HG02798 (cell line): Measurements from ENCODE around the gene NT5C.

Source experiments
- ATAC-seq: cut with Tn5 transposase; IDR thresholded peaks from one replicate; pipeline ENCODE4 v1.9.1; 2021; ENCODE audit warnings: mild to moderate bottlenecking; ENCODE audit not compliant: unreplicated experiment, poor library complexity

NT5C gene

DNA sequence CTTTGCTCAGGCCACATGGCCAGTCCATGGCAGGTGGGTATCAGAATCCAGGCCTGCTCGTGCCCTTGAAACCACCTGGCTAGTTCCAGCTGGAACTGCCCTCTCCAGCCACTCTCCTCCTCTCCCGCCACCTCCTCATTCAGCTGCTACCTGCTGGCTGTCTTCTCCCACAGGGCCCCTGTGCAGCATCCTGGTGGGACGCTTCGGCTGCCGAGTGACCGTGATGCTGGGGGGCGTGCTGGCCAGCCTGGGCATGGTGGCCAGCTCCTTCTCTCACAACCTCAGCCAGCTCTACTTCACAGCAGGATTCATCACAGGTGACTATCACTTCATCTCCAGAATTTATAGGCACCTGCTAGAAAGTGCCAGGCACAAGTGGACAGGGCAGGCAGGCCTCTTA, 33.7 kb downstream of the NT5C start:
- ATAC-seq, result no peak

DNA sequence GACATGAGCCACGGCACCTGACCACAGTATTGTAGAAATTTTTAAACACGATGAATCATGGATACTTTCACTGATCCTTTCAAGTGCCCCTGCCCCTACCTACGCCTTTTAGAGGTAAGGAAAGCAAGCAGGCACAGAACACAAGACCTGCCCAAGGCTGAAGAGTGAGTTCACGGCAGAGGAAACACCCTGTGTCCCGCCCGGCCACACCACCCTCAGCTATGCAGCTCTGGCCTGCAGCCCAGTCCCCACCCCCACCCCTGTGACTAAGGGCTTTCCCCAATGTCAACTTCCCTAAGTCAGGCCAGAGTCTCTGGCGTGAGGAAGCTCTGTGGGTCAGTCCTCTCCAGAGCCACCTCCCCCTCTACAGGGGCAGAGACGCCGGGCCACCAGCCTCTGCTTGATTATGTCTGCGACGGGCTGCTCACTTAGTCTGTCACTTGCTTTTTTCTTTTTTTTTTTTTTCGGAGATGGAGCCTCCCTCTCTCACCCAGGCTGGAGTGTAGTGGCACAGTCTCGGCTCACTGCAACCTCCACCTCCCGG, 35.4 kb downstream of the NT5C start:
- ATAC-seq, result no peak

DNA sequence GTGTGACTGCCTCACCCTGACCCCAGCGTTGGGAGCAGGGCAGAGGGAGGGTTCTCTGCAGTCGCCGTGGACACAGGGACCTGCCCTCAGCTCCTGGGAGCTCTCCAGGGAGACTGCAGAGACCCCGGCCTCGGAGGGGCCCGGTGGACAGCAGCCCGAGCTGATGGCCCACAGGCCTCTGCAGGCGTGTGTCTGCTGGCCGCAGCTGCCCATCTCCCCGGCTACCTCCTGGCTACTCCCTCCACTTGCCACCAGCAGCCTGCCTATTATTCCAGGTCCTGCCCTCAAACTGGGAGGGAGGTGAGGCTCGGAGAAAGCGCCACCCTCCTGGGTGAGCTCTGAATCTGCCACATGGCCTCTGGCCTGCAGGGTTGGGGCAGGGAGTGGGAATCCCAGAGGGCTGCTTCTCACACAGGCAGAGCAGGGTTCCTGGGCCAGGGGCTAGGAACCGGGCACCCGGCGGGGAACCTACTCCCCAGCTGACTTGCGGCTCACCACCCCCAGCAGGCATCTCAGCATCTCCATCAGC, 36.6 kb downstream of the NT5C start:
- ATAC-seq, result no peak

DNA sequence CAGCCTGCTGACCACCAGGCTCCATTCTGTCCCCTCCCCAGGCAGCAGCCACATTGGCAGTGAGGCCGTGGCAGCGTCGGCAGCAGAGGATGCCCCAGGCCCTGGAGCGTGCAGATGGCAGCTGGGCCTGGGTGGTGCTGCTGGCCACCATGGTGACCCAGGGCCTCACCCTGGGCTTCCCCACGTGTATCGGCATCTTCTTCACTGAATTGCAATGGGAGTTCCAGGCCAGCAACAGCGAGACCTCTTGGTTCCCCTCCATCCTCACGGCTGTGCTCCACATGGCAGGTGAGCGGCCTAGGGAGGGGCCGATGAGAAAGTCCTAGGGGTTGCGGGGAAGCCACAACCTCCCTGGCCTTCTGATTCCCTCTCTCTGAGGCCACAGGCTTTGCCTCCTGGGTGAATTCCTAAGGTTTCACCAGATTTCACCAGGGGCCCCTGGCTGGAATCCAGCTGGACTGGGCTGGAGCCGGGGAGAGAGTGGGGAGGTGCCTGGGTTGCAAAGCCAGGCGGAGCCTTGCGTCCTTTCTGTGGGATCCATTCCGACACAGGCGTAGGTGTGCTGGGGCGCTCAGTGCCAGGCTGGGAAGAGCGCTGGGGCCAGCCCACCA, 37.9 kb downstream of the NT5C start:
- ATAC-seq, result no peak

DNA sequence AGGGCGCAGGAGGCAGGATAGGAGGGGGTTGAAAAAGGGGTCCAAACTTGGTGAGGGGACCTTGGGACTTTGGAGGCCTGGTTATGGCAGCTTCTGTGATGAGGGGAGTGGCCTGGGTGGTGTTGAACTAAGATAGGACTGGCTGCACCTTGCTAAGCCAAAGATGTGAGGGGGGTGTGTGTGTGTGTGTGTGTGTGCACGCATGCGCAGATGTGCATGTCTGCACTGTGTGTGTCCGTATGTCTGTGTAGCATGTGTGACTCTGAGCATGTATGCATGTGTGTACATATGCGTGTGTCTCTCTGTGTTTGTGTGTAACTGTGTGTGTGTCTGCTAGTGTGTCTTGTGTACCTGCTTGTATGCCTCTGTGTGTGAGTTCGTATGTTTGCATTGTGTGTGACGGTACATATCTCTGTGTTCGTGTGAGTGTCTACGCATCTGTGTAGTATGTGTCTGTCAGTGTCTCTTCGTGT, 39.7 kb downstream of the NT5C start:
- no peak for ATAC-seq

DNA sequence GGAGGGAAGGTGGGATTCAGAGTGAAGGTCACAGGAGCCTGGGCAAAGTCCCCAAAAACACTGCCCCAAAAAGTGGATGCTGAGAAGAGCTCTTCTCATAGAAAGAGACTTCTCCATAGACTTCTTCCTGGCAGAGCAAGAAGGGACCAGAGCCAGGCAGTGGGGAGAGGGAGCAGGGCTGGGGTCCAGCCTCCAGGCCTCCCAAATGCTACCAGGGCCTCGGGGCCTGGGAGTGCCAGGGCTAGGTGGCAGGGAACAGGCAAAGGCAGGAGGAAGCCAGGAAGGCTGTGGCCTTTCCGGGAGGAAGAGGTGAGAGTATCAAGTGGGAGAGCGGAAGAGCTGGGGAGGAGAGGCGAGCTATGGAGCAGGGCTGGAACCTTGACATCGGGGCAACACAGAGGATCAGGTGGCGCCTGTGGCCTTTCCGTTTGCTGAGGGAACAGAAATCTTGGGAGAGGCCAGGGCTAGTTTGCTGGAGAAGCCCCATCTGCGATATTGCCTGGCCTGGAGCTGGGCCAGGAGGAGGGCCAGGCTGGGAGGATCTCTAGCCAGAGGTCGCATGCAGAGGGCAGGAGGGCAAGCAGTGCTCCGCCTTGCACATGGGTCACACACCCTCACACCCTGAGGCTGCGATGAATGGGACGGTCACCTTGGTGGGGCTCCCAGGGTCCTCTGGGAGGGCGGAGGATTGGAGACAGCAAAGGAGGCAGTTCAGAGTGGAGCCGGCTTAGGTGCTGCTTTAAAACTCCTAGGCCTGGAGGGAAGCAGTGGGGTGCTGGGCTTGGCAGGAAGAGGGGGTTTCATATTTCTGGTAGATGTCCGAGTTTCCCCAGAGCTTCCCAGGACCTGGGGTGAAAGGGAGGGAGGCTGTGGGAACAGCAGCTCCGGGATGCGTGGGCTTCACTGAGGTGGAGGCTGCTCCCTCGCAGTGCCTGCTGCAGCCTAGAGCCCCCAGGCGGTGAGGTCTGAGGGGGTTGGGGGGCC, 40.4 kb downstream of the NT5C start:
- ATAC-seq, result no peak

DNA sequence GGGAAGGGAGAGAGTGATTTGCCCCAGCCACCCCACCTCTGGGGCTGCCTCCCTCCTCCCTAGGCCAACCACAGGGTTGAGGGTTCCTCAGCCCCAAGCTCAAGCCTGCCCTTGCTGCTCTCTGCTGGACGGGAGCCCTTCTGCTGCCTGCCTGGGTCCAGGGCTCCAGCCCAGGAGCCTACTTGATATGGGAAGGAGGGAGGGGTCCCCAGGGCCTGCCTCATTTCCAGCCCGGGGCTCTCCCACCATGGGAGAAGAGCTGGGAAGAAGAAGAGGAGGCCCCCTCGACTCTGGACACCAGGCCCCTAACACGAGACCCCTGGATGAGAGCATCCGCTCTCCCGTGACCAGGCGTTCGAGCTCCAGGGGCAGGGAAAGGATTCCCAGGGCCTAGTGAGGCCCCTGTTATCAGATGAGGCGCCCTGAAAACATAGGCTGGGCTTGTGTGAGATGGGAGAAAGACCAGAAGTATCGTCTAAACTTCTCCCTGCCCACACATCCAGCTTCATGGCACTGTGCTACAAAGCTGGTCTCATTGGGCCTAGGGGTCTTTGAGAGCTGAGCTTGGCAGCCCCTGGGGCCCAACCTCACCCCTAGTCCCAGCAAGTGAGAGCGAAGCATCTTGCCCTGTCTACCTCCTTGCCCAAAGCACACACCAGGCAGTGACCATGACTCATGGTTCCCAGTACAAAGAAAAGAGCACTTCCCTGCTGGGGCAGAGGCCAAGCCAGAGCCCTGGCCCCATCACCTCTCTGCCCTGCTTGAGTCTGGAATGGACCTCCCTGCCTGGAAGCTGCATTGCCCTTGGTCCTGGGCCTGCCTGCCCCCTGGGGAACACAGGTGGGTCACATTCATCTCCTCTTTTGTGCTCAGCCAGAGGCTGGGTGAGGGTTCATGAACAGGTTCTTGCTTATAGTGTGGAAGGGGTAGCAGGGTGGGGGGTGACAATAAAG, 42.8 kb downstream of the NT5C start:
- ATAC-seq, result no peak

DNA sequence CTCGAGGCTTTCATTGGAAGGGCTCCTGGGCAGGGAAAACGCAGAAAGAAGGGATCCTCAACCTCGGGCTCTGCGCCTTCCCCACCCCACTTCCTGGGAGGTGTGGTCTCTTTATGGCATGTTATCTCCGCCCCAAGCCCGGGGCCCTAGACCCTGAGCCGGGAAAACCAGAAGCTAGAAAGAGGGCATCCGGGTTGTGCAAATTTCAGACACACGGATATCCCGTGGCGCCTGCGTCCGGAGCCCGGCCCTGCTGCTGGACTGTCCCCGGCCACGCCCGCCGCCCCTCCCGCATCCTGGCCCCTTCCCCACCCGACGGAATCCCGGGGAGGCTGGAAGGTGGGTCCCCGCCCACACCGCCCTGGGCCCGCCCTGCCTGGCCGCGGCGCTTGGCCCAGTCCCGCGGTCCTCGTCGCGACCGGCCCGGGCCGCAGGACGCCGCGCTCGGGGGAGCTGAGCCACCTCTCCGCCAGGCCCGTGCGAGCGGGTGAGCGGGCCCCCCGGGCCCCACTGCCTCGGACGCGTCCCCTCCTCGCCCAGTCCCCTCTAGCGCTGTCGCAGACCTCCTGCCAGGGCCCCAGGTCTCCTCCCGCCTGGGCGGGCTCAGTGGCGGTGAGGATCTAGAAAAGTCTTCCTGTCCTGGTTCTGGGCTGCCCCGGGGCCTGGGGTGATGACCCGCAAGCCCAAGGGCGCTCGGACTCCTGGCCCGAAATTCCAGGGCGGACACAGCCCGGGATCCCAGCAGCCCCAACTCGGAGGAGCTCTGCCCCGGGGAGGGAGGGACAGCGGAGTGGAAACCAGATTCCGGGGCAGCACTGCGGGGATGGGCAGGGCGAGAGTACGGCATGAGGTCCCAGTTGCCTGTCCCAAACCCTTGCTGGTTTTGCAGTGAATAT, 43.7 kb downstream of the NT5C start, which contains the start of gene SLC16A5:
Gene SLC16A5, plus strand, starts transcription at position 397 of the 896 bp plus-strand sequence. CDS start 5,683 bp downstream, outside the sequence.
- peak; percentile 56 for ATAC-seq

DNA sequence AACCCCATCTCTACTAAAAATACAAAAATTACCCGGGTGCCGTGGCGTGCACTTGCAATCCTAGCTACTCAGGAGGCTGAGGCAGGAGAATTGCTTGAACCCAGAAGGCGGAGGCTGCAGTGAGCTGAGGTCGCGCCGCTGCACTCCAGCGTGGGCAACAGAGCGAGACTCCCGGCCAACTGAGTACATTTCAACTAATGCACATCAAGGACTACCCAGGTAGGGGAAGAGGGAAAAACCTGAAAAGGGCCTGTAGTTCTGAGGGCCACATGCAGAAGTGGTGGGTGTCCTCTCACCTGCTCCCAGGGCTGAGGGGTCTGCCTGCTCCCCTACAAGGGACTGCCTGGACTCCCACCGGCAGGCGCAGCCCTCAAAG, 44.4 kb downstream of the NT5C start:
- no peak for ATAC-seq

DNA sequence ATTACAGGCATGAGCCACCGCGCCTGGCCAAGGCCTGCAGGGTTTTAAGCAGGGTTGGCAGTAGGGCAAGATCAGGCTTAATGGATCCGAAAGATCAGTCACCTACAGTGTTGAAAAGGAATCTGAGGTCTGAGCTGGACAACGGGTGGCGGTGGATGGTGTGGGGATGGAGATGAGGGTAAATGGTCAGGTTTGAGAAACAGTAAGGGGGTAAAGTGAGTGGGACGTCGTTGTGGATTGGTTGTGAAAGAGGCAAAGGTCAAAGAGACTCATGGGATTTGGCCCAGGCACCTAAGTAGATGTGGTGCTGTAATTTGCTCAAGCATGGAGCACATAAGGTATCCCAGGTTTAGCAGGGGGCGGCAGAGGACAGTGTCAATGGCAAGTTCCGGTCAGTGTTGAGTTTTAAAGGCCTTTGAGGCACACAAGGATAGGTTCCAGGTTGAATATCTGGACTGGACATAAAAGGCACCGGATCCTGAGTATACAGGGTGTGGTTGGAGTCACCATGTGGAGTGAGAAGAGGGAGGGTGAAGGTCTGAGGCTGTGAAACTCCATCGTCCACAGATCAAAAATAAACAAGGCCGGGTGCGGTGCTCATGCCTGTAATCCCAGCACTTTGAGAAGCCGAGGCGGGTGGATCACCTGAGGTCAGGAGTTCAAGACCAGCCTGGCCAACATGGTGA, 44.9 kb downstream of the NT5C start:
- ATAC-seq, result no peak

DNA sequence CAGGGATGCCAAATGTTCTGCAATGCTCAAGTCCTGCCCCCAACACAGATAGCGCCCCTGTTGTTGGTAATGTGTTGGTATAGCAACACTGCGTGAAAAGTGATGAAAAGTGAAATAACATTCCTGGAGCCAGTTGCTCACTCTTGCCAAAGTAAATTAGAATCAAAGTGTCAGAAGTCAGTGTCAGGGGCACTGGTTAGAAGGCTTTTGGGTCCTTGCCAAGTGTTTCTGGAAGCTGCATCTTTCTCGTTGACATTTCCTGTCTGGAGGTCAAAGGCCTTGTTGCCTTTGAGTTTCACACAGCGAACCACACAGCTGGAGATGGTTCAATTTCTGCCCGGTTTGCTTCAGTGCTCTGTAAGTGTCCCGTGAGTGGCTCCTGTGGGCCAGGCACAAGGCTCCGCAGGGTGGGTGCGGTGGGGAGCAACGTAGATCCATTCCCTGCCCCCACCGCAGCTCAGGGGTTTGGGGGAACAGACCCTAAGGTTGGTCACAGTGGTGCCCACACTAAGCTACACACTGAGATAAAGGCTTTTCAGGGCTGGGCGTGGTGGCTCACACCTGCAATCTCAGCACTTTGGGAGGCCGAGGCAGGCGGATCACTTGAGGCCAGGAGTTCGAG, 47.4 kb downstream of the NT5C start:
- no peak for ATAC-seq

DNA sequence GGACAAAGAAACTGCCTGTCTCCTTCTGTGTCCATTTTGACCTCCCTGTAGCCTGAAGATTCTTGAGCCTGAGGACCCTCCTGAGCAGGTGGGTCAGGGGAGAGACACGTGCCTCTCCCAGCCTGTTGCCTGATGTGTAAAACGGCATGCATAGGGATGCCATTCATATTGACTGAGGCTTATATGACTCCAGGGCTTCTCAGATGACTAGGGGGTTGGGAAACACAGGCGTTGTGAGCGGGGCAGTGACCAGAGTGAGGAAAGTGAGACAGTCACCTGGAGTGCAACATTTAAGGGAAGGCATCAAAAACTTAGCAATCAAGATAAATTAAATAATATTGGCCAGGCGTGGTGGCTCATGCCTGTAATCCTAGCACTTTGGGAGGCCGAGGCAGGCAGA, 48.9 kb downstream of the NT5C start:
- no peak for ATAC-seq

DNA sequence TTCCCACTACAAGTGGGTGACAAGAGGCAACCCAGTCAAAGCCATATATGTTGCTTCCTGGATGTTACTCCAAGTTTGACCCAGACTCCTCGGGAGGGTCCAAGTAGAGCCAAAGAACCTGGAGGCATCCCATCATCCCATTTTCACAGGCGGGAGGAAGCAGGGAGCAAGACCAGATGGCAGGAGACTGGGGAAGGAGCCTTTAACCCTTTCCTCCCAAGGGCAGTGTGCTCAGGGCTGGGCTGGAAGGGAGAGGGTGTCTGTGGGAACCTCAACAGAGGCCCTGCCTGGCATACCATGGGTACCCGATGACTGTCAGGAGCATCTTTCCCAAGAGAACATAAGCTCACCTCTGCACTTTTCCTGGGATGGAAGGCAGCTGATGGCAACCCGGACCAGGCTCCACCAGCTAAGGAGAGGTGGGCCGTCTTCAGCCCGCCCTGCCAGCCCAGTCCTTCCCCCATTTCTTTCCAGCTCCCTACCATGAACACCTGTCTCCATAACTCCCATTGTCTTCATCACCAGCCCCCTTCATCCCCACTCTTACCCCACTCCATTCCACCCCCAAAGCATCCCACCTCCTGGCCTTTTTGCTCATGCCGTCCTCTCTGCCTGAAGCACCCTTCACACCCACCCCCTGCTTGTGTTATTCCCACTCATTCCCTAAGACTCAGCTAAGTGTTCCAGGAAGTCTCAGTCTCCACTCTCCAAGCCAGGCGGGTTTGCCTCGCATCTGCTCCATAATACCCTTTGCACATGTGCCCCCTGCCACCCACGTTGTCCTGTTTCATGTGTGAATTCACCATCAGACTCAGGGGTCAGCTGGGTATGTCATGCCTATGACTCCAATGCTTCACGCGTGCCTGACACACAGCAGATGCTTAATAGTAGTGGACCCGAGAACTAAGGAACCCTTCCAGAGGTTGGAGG, 49.7 kb downstream of the NT5C start:
- no peak for ATAC-seq
